Endothelial cell of umbilical vein (primary cell): Measurements from ENCODE around the gene FAM237A.

Experiments
- CTCF ChIP-seq, 2 donors: IDR thresholded peaks; 1 replicate in 1 of 2; 2 replicates in 1 of 2; pipeline ENCODE4 v1.5.1; 2011; ENCODE audit warnings: low read length in 2 of 2, mild to moderate bottlenecking in 2 of 2, moderate library complexity in 2 of 2, control low read depth in 1 of 2, inconsistent platforms in 1 of 2, low read depth in 1 of 2; ENCODE audit not compliant: insufficient read depth in 1 of 2; ENCODE audit errors: extremely low read depth in 1 of 2
- GATA2 ChIP-seq: IDR thresholded peaks from 2 replicates; pipeline ENCODE4 v1.7.0; 2011; ENCODE audit warnings: low read depth, mild to moderate bottlenecking, moderate library complexity, mixed read lengths, low read length; ENCODE audit not compliant: insufficient read length, insufficient read depth
- JUN ChIP-seq: IDR thresholded peaks from 2 replicates; pipeline ENCODE4 v1.6.1; 2011; ENCODE audit warnings: borderline replicate concordance, low read depth; ENCODE audit not compliant: insufficient read length, insufficient read depth
- MYC ChIP-seq: IDR thresholded peaks from one replicate; pipeline ENCODE4 v1.6.1; 2011; ENCODE audit warnings: mild to moderate bottlenecking, low read depth, low read length
- POLR2A ChIP-seq: IDR thresholded peaks from 2 replicates; pipeline ENCODE4 v1.6.1; 2012; ENCODE audit warnings: low read depth, mild to moderate bottlenecking, control low read depth, low read length
- TF ChIP-seq, protein P1 (sequence below): IDR thresholded peaks from 2 replicates; pipeline ENCODE4 v1.6.1; 2011; ENCODE audit not compliant: insufficient read depth, insufficient read length

GRCh38 chr2:206627632-206628031 lies 14.7 kb upstream of the FAM237A start:
- TF ChIP-seq POLR2A = no peak
- no peak for TF ChIP-seq CTCF (IDR thresholded peaks at IDR 0.05; ENCODE audit: extremely low read depth in 1 of 2, insufficient read depth in 1 of 2, low read depth in 1 of 2, low read length in 2 of 2)
- TF ChIP-seq, protein P1, sequence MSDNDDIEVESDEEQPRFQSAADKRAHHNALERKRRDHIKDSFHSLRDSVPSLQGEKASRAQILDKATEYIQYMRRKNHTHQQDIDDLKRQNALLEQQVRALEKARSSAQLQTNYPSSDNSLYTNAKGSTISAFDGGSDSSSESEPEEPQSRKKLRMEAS = no peak
- TF ChIP-seq JUN = no peak
- TF ChIP-seq GATA2 = no peak
- TF ChIP-seq MYC = no peak
